ENCODE data around the gene SLC6A6. TPM values are rescaled to one million over a fixed set of nuclear protein-coding genes. Genes with fewer than 3 reads are reported as not detected.

Gene SLC6A6
- total RNA-seq, 1 experiment from 2014 or later = 211 TPM

- Mint-ChIP-seq H3K36me3 (no peaks in the 10 kb centered on the region), H3K27ac (no peak overlapping the region), H3K4me3 (no peak overlapping the region), H3K9me3 (no peaks in the 10 kb centered on the region), H3K27me3 (ENCODE audit: low read depth) (peaks cover 4% of the 10 kb centered on the region), H3K4me1 (peaks cover 3% of the 10 kb centered on the region)
- DNase-seq (ENCODE audit: low spot score) (no peak), ATAC-seq (no peak)
- ChIA-PET CTCF (no interaction called here), POLR2A (no interaction called here)
- TF ChIP-seq SP1 (CRISPR knock-in tag; conservative IDR thresholded peaks at IDR 0.05) = no peak
- TF ChIP-seq OVOL2 (CRISPR knock-in tag; IDR thresholded peaks at IDR 0.05; ENCODE audit: borderline replicate concordance) = no peak
- TF ChIP-seq FOXK1 (CRISPR knock-in tag; IDR thresholded peaks at IDR 0.05) = no peak
- TF ChIP-seq TP53 (CRISPR knock-in tag; IDR thresholded peaks at IDR 0.05) = no peak
These were observed 92.0 kb downstream of the SLC6A6 start for GRCh38 chr3:14494279-14494972.

- no peaks in the 10 kb centered on the region for H3K9me3 Mint-ChIP-seq
- no peak overlapping the region for H3K4me3 Mint-ChIP-seq
- POLR2A ChIA-PET = no interaction called here
- TF ChIP-seq ZNF425 (CRISPR knock-in tag; conservative IDR thresholded peaks at IDR 0.05) (no peak), E2F5 (CRISPR knock-in tag; IDR thresholded peaks at IDR 0.05) (no peak), TEAD1 (CRISPR knock-in tag; IDR thresholded peaks at IDR 0.05) (no peak), CBFB (CRISPR knock-in tag; IDR thresholded peaks at IDR 0.05; ENCODE audit: low read depth) (no peak), ZNF396 (CRISPR knock-in tag; IDR thresholded peaks at IDR 0.05; ENCODE audit: borderline replicate concordance) (no peak), TEAD4 (CRISPR knock-in tag; IDR thresholded peaks at IDR 0.05) (no peak)
- ATAC-seq (no peak), DNase-seq (ENCODE audit: low spot score) (no peak)
- peaks cover 4% of the 10 kb centered on the region for H3K27me3 Mint-ChIP-seq (ENCODE audit: low read depth)
- H3K27ac Mint-ChIP-seq = no peak overlapping the region
- peaks cover 3% of the 10 kb centered on the region for H3K4me1 Mint-ChIP-seq
- H3K36me3 Mint-ChIP-seq = no peaks in the 10 kb centered on the region
- CTCF ChIA-PET = interaction anchor here (0.6 to 1.5 kb wide), 8 partner anchors 10 to 316 kb away, joined by 3 to 6 read pairs (median 3); partner anchors contain the start of genes LSM3 and XPC
These were observed 92.5 kb downstream of the SLC6A6 start for GRCh38 chr3:14494973-14495300.

GRCh38 chr3:14496351-14496750, 93.9 kb downstream of the SLC6A6 start:
- DNase-seq (ENCODE audit: low spot score) = no peak
- POLR2A ChIA-PET = no interaction called here
- H3K27me3 Mint-ChIP-seq (ENCODE audit: low read depth) = peaks cover 4% of the 10 kb centered on the region
- no peak for TF ChIP-seq RORB (CRISPR knock-in tag; IDR thresholded peaks at IDR 0.05)
- TF ChIP-seq HMGXB4 (CRISPR knock-in tag; IDR thresholded peaks at IDR 0.05) = no peak
- TF ChIP-seq KAT7 (CRISPR knock-in tag; IDR thresholded peaks at IDR 0.05; ENCODE audit: borderline replicate concordance) = no peak
- no peak for TF ChIP-seq ATF2 (CRISPR knock-in tag; IDR thresholded peaks at IDR 0.05; ENCODE audit: borderline replicate concordance, low read depth)
- no peak for TF ChIP-seq SMAD4 (CRISPR knock-in tag; IDR thresholded peaks at IDR 0.05)
- no peak for TF ChIP-seq AFF4 (CRISPR knock-in tag; IDR thresholded peaks at IDR 0.05; ENCODE audit: borderline replicate concordance)
- no peak for TF ChIP-seq GTF2I (CRISPR knock-in tag; conservative IDR thresholded peaks at IDR 0.05)

More at GRCh38 chr3:14496351-14496750, 93.9 kb downstream of the SLC6A6 start:
- CTCF ChIA-PET = interaction anchor here (1.5 to 5.3 kb wide), 3 partner anchors 12 to 292 kb away, joined by 6 to 39 read pairs (median 13); no protein-coding TSS in a partner anchor
- Mint-ChIP-seq H3K36me3 (no peaks in the 10 kb centered on the region), H3K4me1 (peaks cover 3% of the 10 kb centered on the region), H3K9me3 (peaks cover 2% of the 10 kb centered on the region; the same call in 1 of the 2 replicates), H3K27ac (no peak overlapping the region), H3K4me3 (no peak overlapping the region)
- no peak for ATAC-seq
